DMS153 treated with DMSO at 0.1 percent for 48 hours (cell line): ENCODE results near the gene ALPI.
"Not testable (repeated sequence)": the region's sequence is repeated elsewhere in the genome, so short reads cannot be mapped to it uniquely, and the experiment has no call there.

ENCODE experiments used
- DNase-seq: peaks from one replicate; lab custom pipeline; 2025; ENCODE audit not compliant: unreplicated experiment; lab: John Stamatoyannopoulos, UW

ALPI gene

GRCh38 chr2:232455426-232456255 lies at the start of gene ALPI:
Gene ALPI (plus strand): TSS chr2:232456153. CDS start chr2:232456200, 47 bp downstream.
- DNase-seq = no peak

- DNase-seq = no peak
Observed at GRCh38 chr2:232406556-232407310, 49.2 kb upstream of the ALPI start, which contains the start of gene ALPG. Gene ALPG (plus strand): TSS chr2:232406844. CDS start chr2:232406895, 51 bp downstream.

- DNase-seq = not testable (repeated sequence)
Observed at GRCh38 chr2:232407428-232408150, 48.4 kb upstream of the ALPI start.

GRCh38 chr2:232408269-232408668 lies 47.7 kb upstream of the ALPI start:
- not testable (repeated sequence) for DNase-seq

GRCh38 chr2:232409617-232410016 lies 46.3 kb upstream of the ALPI start:
- not testable (repeated sequence) for DNase-seq

- no peak for DNase-seq
Observed at GRCh38 chr2:232410238-232410900, 45.6 kb upstream of the ALPI start.

- no peak for DNase-seq
Observed at GRCh38 chr2:232411901-232412629, 43.9 kb upstream of the ALPI start.

GRCh38 chr2:232412986-232413385 lies 43.0 kb upstream of the ALPI start:
- DNase-seq = no peak

- no peak for DNase-seq
Observed at GRCh38 chr2:232415138-232415690, 40.7 kb upstream of the ALPI start.

- DNase-seq = no peak
Observed at GRCh38 chr2:232415736-232416520, 40.0 kb upstream of the ALPI start.

GRCh38 chr2:232416521-232417470 lies 39.2 kb upstream of the ALPI start:
- no peak for DNase-seq

GRCh38 chr2:232417489-232417888 lies 38.5 kb upstream of the ALPI start:
- no peak for DNase-seq

- DNase-seq = no peak
Observed at GRCh38 chr2:232418056-232418455, 37.9 kb upstream of the ALPI start.

GRCh38 chr2:232418466-232419244 lies 37.3 kb upstream of the ALPI start:
- DNase-seq = no peak

- no peak for DNase-seq
Observed at GRCh38 chr2:232419245-232420072, 36.5 kb upstream of the ALPI start.

- no peak for DNase-seq
Observed at GRCh38 chr2:232420073-232420454, 35.9 kb upstream of the ALPI start.
